ENCODE data around the gene TTLL5. TPM values are rescaled to one million over a fixed set of nuclear protein-coding genes. Genes with fewer than 3 reads are reported as not detected.

Gene TTLL5
- total and polyA plus RNA-seq, 2 of the 13 experiments (the other 11 are each of a cell fraction or from before 2014, with no cell fraction given), result 11.8 to 18.8 TPM

DNA sequence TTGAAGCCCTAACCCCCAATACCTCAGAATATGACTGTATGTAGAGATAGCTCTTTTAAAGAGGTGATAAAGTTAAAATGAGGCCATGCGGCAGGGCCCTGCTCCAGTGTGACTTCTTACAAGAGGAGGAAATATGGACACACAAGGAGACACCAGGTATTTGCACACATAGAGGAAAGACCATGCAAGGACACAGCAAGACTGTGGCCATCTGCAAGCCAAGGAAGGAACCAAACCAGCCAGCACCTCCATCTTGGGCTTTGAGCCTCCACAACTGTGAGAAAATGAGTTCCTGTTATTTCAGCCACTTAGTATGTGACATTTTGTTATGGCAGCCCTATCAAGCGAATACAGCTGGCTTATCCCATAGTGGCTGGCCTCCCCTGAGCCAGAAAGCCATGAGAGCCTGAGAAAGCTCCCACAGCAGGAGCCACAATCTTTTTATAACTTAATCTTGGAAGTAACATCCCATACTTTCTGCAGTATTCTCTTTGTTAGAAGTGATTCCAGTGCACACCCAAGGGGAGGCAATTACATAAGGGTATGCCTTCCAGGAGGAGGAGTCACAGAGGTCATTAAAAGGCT is 272.8 kb downstream of the TTLL5 start:
- POLR2A ChIA-PET, result no interaction called here
- TF ChIP-seq HIC2 (CRISPR knock-in tag; IDR thresholded peaks at IDR 0.05; ENCODE audit: low read depth), result no peak
- no peak for TF ChIP-seq IKZF4 (CRISPR knock-in tag; IDR thresholded peaks at IDR 0.05; ENCODE audit: borderline replicate concordance, low read depth, not compliant biosample characterization)
- no peak for TF ChIP-seq YEATS4 (CRISPR knock-in tag; IDR thresholded peaks at IDR 0.05; ENCODE audit: borderline replicate concordance)
- TF ChIP-seq ZNF234 (CRISPR knock-in tag; conservative IDR thresholded peaks at IDR 0.05), result no peak
- TF ChIP-seq ARID5B (CRISPR knock-in tag; IDR thresholded peaks at IDR 0.05), result no peak
- TF ChIP-seq, protein P1, sequence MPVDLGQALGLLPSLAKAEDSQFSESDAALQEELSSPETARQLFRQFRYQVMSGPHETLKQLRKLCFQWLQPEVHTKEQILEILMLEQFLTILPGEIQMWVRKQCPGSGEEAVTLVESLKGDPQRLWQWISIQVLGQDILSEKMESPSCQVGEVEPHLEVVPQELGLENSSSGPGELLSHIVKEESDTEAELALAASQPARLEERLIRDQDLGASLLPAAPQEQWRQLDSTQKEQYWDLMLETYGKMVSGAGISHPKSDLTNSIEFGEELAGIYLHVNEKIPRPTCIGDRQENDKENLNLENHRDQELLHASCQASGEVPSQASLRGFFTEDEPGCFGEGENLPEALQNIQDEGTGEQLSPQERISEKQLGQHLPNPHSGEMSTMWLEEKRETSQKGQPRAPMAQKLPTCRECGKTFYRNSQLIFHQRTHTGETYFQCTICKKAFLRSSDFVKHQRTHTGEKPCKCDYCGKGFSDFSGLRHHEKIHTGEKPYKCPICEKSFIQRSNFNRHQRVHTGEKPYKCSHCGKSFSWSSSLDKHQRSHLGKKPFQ (CRISPR knock-in tag; IDR thresholded peaks at IDR 0.05; ENCODE audit: insufficient replicate concordance), result no peak
- TF ChIP-seq, protein P2, sequence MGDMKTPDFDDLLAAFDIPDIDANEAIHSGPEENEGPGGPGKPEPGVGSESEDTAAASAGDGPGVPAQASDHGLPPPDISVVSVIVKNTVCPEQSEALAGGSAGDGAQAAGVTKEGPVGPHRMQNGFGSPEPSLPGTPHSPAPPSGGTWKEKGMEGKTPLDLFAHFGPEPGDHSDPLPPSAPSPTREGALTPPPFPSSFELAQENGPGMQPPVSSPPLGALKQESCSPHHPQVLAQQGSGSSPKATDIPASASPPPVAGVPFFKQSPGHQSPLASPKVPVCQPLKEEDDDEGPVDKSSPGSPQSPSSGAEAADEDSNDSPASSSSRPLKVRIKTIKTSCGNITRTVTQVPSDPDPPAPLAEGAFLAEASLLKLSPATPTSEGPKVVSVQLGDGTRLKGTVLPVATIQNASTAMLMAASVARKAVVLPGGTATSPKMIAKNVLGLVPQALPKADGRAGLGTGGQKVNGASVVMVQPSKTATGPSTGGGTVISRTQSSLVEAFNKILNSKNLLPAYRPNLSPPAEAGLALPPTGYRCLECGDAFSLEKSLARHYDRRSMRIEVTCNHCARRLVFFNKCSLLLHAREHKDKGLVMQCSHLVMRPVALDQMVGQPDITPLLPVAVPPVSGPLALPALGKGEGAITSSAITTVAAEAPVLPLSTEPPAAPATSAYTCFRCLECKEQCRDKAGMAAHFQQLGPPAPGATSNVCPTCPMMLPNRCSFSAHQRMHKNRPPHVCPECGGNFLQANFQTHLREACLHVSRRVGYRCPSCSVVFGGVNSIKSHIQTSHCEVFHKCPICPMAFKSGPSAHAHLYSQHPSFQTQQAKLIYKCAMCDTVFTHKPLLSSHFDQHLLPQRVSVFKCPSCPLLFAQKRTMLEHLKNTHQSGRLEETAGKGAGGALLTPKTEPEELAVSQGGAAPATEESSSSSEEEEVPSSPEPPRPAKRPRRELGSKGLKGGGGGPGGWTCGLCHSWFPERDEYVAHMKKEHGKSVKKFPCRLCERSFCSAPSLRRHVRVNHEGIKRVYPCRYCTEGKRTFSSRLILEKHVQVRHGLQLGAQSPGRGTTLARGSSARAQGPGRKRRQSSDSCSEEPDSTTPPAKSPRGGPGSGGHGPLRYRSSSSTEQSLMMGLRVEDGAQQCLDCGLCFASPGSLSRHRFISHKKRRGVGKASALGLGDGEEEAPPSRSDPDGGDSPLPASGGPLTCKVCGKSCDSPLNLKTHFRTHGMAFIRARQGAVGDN (CRISPR knock-in tag; IDR thresholded peaks at IDR 0.05), result no peak

More for the DNA sequence above, 272.8 kb downstream of the TTLL5 start:
- H3K4me1 ChIP-seq (ENCODE audit: insufficient read depth, low read length), result no peaks in the 10 kb centered on the region
- no peak overlapping the region for H3K4me2 ChIP-seq (ENCODE audit: low read depth, low read length)
- 100% methylated on average over 1 of the region's 2 CpGs for WGBS (ENCODE audit: low lambda C conversion rate)
- no peak overlapping the region for H2AFZ ChIP-seq (ENCODE audit: low read length)
- no peak overlapping the region for H3K27ac ChIP-seq (ENCODE audit: extremely low read length, insufficient read depth, low read length)
- intact Hi-C loops (cut with micrococcal nuclease; ENCODE audit: unreplicated experiment), result no loop called here
- DNase-seq (ENCODE audit: low spot score), result no peak
- H4K20me1 ChIP-seq (ENCODE audit: insufficient read depth, low read length), result no peaks in the 10 kb centered on the region
- FAIRE-seq, result no peak
- no TSS peak for BruUV-seq (replicated peaks)
- ATAC-seq, result no peak
- no peaks in the 10 kb centered on the region for H3K79me2 ChIP-seq (ENCODE audit: insufficient read depth, low read length)
- H3K27me3 ChIP-seq (ENCODE audit: control insufficient read depth in 1 of 2, insufficient read depth in 2 of 2, low read length in 2 of 2), result no peaks in the 10 kb centered on the region
- H3K9me3 ChIP-seq (ENCODE audit: low read length), result no peaks in the 10 kb centered on the region
- CTCF ChIA-PET (ENCODE audit: low intra/inter-chr PET ratio, low total read pairs), result no interaction called here
- in situ Hi-C loops (cut with HindIII; ENCODE audit: extremely low pct_ligation_motif_present, low pct_unique_long_range_greater_than_20kb), result no loop called here
- H3K36me3 ChIP-seq (replicated peaks in 1 of 2; ENCODE audit: control insufficient read depth in 1 of 2, insufficient read depth in 2 of 2, low read length in 2 of 2), result no peaks in the 10 kb centered on the region; a peak in 1 of 5 replicates
- no peak overlapping the region for H3K4me3 ChIP-seq (replicated peaks in 1 of 3; ENCODE audit: insufficient read depth in 1 of 3, low read depth in 2 of 3, low read length in 3 of 3)
- no peak overlapping the region for H3K9ac ChIP-seq (ENCODE audit: insufficient read depth, low read depth, low read length)
